ENCODE measurements around the gene ZNF827. TPM values are rescaled to one million over a fixed set of nuclear protein-coding genes. Genes with fewer than 3 reads are reported as not detected.
A peak's percentile ranks its signal among the peaks of the same experiment; 100 is the strongest.

Gene ZNF827
- total and polyA plus RNA-seq, 2 donors = 10.2 to 12.1 TPM

DNA sequence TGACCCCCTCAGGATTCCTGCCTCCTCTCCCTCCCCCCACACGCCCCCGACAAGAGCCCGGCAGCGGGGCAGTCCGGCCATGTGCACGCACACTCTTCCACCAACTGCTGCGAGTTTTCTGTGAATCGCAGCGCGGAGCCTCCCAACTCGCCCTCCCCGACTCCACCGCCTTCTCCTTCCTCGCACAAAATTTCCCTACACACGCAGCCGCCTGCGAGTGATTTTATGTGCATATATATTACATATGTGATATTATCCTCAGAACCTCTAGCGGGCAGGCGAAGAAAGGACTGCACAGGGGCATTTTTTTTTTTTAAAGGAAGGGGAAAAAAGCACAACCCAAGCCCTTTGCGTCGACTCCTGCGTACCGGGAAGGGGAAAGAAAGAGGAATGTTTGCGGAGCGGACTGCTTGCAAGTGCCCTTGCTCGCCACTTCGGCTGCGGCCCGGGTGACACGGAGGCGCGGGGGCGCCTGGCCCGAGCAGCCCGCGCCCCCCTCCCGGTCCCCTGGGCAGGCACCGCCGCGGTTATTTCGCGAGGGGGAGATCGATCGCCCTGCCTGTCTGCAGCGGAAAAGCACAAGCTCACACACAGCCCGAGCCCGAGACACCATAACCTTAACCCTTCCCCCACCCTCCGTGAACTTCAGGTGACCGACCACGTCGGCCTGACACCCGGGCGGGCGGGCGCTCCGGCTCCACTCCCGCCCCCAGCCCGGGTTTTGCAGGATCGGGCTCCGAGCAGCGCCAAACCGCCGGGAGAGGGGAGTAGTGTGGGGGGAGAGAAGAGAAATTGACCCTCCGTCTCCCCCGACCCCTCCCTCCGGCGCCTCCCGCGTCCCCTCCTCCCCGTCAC lies 2.3 kb downstream of the ZNF827 start:
- Histone ChIP-seq H3K9me3 (ENCODE audit: control insufficient read depth in 2 of 2, insufficient read depth in 1 of 2, low read length in 1 of 2) (peaks cover 0 to 1% of the 10 kb centered on the region in 2 donors), H3K4me3 (ENCODE audit: low read length in 2 of 2) (peak overlapping the region; percentile 70 to 98), H3K27me3 (ENCODE audit: control insufficient read depth in 2 of 2, insufficient read depth in 1 of 2, low read length in 1 of 2) (peaks cover 0 to 2% of the 10 kb centered on the region in 2 donors), H3K4me1 (ENCODE audit: control insufficient read depth in 2 of 2, insufficient read depth in 2 of 2, low read length in 2 of 2) (peaks cover 5 to 21% of the 10 kb centered on the region in 2 donors), H3K27ac (ENCODE audit: low read depth in 1 of 2, low read length in 1 of 2) (peak overlapping the region; percentile 94 to 96), H3K36me3 (ENCODE audit: control insufficient read depth in 2 of 2, insufficient read depth in 2 of 2, low read length in 1 of 2) (peaks cover 0 to 2% of the 10 kb centered on the region in 2 donors)
- under 1% methylated on average over 70 of the region's 70 CpGs for WGBS
- peak in 8 of 9 donors; percentile 45 to 86 (median 68) for DNase-seq (ENCODE audit: low read depth in 6 of 9, low spot score in 9 of 9)

DNA sequence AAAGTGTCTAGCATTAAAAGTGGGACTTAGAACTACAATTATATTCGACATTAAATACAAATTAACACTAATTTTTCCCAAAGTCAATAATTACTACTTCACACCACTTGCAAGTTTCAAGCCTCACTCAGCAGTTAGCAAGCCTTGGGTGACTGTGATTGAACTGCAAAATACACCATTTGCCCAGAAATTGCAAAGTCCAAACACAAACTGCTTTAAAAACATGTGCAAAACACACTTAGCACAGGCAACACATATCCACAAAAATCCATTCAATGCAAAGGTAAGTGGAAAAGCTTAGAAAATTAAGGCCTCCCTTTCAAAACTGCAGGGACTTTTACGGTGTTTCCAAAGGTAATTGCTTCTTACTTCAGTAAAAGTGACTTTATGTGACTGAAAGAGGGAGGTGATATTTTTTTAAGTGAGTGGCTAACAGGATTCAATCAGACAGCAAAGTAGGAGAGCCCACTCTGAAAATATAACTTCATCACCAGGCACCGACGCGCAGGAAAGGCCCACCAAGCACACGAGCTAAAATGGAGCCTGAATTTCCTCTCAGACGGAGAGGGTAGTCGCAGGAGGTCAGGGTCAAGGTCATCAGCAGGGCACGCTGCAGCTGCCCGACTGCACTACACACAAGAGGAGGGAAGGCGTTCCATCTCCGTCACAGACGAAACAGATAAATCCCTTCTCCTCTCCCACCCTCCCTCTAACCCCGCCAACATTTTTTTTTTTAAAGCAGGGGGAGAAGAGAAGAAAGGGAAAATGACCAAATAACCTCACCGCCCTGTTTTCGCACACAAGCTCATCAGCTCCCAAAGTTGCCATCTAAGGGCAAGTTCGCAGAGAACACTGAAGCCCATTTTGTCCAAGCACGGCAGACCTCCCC lies 3.1 kb downstream of the ZNF827 start:
- H3K27ac ChIP-seq (ENCODE audit: low read depth in 1 of 2, low read length in 1 of 2) = peak overlapping the region; percentile 94 to 96
- H3K9me3 ChIP-seq (ENCODE audit: control insufficient read depth in 2 of 2, insufficient read depth in 1 of 2, low read length in 1 of 2) = peaks cover 0 to 1% of the 10 kb centered on the region in 2 donors
- H3K4me1 ChIP-seq (ENCODE audit: control insufficient read depth in 2 of 2, insufficient read depth in 2 of 2, low read length in 2 of 2) = peaks cover 5 to 21% of the 10 kb centered on the region in 2 donors
- peak overlapping the region; percentile 70 to 98 for H3K4me3 ChIP-seq (ENCODE audit: low read length in 2 of 2)
- peaks cover 0 to 2% of the 10 kb centered on the region in 2 donors for H3K36me3 ChIP-seq (ENCODE audit: control insufficient read depth in 2 of 2, insufficient read depth in 2 of 2, low read length in 1 of 2)
- peaks cover 0 to 2% of the 10 kb centered on the region in 2 donors for H3K27me3 ChIP-seq (ENCODE audit: control insufficient read depth in 2 of 2, insufficient read depth in 1 of 2, low read length in 1 of 2)
- 6% methylated on average over 18 of the region's 18 CpGs for WGBS
- peak in 6 of 9 donors; percentile 12 to 63 (median 35) for DNase-seq (ENCODE audit: low read depth in 6 of 9, low spot score in 9 of 9)

DNA sequence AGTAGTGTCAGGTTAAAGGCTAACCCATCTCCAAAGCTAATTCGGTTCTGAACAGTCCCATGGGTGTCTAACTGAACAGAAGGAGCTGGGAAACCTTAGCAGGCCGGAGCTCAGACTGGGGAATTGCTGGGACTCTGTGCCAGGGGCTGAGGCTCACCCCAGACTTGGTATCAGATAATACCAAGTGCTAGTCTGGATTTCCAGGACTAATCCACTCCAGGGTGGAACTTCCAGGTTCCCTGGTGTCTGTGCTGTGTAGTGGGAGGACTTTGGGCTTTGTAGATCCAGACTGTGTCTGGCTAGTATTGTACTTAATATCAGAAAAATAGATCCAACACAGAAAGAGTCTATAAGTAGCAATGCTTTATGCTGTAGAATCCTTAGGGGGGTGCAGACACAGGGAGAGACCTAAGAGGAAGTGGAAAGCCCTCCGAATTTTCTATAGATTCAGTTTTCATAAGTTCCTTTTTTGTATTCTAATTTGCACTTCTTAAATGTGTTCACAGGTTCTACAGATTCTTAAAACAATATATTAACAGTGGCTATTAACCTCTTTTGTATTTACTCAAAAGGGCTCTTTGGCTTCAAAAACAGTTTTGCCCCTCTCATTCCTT lies 4.1 kb downstream of the ZNF827 start:
- peak in 1 of 9 donors; percentile 35 for DNase-seq (ENCODE audit: low read depth in 6 of 9, low spot score in 9 of 9)
- Histone ChIP-seq H3K4me3 (ENCODE audit: low read length in 2 of 2) (no peak overlapping the region), H3K27me3 (ENCODE audit: control insufficient read depth in 2 of 2, insufficient read depth in 1 of 2, low read length in 1 of 2) (peaks cover 0 to 2% of the 10 kb centered on the region in 2 donors), H3K9me3 (ENCODE audit: control insufficient read depth in 2 of 2, insufficient read depth in 1 of 2, low read length in 1 of 2) (peaks cover 0 to 1% of the 10 kb centered on the region in 2 donors), H3K27ac (ENCODE audit: low read depth in 1 of 2, low read length in 1 of 2) (peak overlapping the region in 1 of 2 donors; percentile 32), H3K4me1 (ENCODE audit: control insufficient read depth in 2 of 2, insufficient read depth in 2 of 2, low read length in 2 of 2) (peaks cover 5 to 21% of the 10 kb centered on the region in 2 donors), H3K36me3 (ENCODE audit: control insufficient read depth in 2 of 2, insufficient read depth in 2 of 2, low read length in 1 of 2) (peaks cover 0 to 2% of the 10 kb centered on the region in 2 donors)
- 56% methylated on average over 3 of the region's 3 CpGs for WGBS

DNA sequence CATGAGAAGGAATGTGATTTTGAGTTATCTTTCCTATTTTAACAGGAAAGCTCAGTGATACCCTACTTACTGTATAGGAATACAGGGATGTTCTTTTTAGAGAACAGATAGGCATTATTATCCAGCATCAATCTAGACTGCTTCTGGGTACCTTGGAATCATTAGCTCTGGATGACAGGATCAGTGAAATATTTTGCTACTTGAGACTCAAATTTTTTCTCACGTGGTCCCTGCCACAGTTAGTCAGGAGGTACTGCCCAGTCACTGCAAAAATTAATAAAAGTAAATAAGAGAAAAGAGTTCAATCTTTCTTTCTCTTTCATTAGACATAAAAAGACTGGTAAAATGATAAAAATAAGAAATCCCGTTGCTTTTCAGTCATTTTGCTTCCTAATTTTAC lies 5.5 kb downstream of the ZNF827 start:
- no peak for DNase-seq (ENCODE audit: low read depth in 6 of 9, low spot score in 9 of 9)
- 94% methylated on average over 2 of the region's 2 CpGs for WGBS
- H3K36me3 ChIP-seq (ENCODE audit: control insufficient read depth in 2 of 2, insufficient read depth in 2 of 2, low read length in 1 of 2) = peaks cover 2% of the 10 kb centered on the region in 2 donors
- no peaks in the 10 kb centered on the region for H3K9me3 ChIP-seq (ENCODE audit: control insufficient read depth in 2 of 2, insufficient read depth in 1 of 2, low read length in 1 of 2)
- no peak overlapping the region for H3K27ac ChIP-seq (ENCODE audit: low read depth in 1 of 2, low read length in 1 of 2)
- H3K27me3 ChIP-seq (ENCODE audit: control insufficient read depth in 2 of 2, insufficient read depth in 1 of 2, low read length in 1 of 2) = no peaks in the 10 kb centered on the region
- H3K4me1 ChIP-seq (ENCODE audit: control insufficient read depth in 2 of 2, insufficient read depth in 2 of 2, low read length in 2 of 2) = peaks cover 5 to 16% of the 10 kb centered on the region in 2 donors
- no peak overlapping the region for H3K4me3 ChIP-seq (ENCODE audit: low read length in 2 of 2)

DNA sequence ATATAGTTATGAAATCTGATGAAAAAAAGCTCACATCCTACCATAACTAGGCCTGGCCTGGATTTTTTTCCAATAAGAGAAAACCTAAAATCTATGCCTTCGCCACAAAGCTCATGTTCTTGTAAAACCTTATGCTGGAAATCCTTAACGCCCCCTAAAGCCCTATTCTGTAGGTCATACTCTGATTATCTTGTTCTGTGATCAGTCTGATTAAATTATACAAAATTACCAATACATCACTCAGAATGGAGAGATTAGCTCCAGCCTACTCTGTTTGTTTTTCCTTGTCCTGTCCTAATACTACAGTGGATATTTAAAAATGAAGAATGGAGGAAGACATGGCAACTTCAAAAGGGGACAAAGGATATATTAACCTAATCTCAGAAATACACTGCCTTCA lies 7.2 kb downstream of the ZNF827 start:
- no peak for DNase-seq (ENCODE audit: low read depth in 6 of 9, low spot score in 9 of 9)
- Histone ChIP-seq H3K4me3 (ENCODE audit: low read length in 2 of 2) (no peak overlapping the region), H3K27me3 (ENCODE audit: control insufficient read depth in 2 of 2, insufficient read depth in 1 of 2, low read length in 1 of 2) (no peaks in the 10 kb centered on the region), H3K27ac (ENCODE audit: low read depth in 1 of 2, low read length in 1 of 2) (no peak overlapping the region), H3K4me1 (ENCODE audit: control insufficient read depth in 2 of 2, insufficient read depth in 2 of 2, low read length in 2 of 2) (peaks cover 5 to 16% of the 10 kb centered on the region in 2 donors), H3K9me3 (ENCODE audit: control insufficient read depth in 2 of 2, insufficient read depth in 1 of 2, low read length in 1 of 2) (no peaks in the 10 kb centered on the region), H3K36me3 (ENCODE audit: control insufficient read depth in 2 of 2, insufficient read depth in 2 of 2, low read length in 1 of 2) (peaks cover 2 to 6% of the 10 kb centered on the region in 2 donors)
- WGBS = 97% methylated on average over 2 of the region's 2 CpGs

DNA sequence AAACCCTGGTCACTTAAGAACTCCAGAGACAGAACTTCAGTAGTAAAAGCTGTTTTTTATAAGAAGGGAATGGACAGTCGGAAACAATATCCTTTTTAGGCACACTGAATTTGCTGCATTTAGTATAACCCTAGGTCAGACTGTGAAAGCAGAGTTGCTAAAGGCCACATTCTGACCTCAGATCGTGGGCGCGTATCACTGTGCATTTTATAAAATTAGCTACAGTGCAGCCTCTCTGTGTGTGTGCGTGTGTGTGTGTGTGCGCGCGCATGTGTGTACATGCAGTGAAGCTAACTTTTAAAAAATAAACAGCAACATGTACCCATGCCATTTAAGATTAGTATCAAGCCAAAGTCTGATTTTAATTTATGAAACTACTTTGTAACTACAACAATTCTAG lies 8.0 kb downstream of the ZNF827 start:
- H3K36me3 ChIP-seq (ENCODE audit: control insufficient read depth in 2 of 2, insufficient read depth in 2 of 2, low read length in 1 of 2) = peaks cover 2 to 6% of the 10 kb centered on the region in 2 donors
- no peaks in the 10 kb centered on the region for H3K27me3 ChIP-seq (ENCODE audit: control insufficient read depth in 2 of 2, insufficient read depth in 1 of 2, low read length in 1 of 2)
- no peaks in the 10 kb centered on the region for H3K9me3 ChIP-seq (ENCODE audit: control insufficient read depth in 2 of 2, insufficient read depth in 1 of 2, low read length in 1 of 2)
- no peak overlapping the region for H3K27ac ChIP-seq (ENCODE audit: low read depth in 1 of 2, low read length in 1 of 2)
- WGBS = 96% methylated on average over 8 of the region's 8 CpGs
- no peak overlapping the region for H3K4me3 ChIP-seq (ENCODE audit: low read length in 2 of 2)
- DNase-seq (ENCODE audit: low read depth in 6 of 9, low spot score in 9 of 9) = no peak
- peaks cover 5 to 10% of the 10 kb centered on the region in 2 donors for H3K4me1 ChIP-seq (ENCODE audit: control insufficient read depth in 2 of 2, insufficient read depth in 2 of 2, low read length in 2 of 2)

DNA sequence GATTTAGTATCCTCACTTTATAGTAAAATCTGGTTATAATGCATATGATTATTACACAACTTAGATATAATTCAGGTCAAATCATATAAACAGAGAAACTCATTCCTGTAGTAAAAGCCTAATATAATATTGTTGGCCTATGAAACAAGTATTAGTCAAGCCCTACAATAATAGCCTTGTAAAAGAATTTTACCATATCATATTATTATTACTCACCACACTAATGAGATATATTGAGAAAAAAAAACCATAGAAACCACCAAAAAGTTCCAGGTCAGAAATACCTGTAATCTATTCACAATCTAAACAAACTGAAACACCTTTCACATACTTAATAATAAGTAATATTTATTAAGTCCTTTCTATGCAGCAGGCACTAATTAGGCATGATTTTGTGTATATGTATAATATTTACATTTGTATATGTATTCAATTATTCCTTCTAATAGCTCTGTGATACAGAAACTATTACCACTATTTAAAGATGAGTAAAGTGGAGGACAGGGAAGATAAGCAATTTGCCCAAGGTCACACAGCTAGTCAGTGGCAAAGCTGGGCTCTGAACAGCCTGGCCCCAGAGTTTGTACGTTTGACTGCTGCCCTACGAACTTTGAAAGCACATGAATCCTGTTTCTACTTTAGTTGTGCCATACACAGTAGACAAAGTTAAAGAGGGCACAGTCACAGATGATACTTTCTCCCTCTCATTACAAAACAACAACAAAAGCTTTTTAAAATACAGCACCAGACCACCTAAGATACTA lies 9.0 kb downstream of the ZNF827 start:
- no peak for DNase-seq (ENCODE audit: low read depth in 6 of 9, low spot score in 9 of 9)
- Histone ChIP-seq H3K4me1 (ENCODE audit: control insufficient read depth in 2 of 2, insufficient read depth in 2 of 2, low read length in 2 of 2) (peaks cover 3 to 5% of the 10 kb centered on the region in 2 donors), H3K4me3 (ENCODE audit: low read length in 2 of 2) (no peak overlapping the region), H3K36me3 (ENCODE audit: control insufficient read depth in 2 of 2, insufficient read depth in 2 of 2, low read length in 1 of 2) (peaks cover 2 to 6% of the 10 kb centered on the region in 2 donors), H3K27me3 (ENCODE audit: control insufficient read depth in 2 of 2, insufficient read depth in 1 of 2, low read length in 1 of 2) (no peaks in the 10 kb centered on the region), H3K27ac (ENCODE audit: low read depth in 1 of 2, low read length in 1 of 2) (no peak overlapping the region), H3K9me3 (ENCODE audit: control insufficient read depth in 2 of 2, insufficient read depth in 1 of 2, low read length in 1 of 2) (no peaks in the 10 kb centered on the region)
- WGBS = 92% methylated on average over 2 of the region's 2 CpGs

DNA sequence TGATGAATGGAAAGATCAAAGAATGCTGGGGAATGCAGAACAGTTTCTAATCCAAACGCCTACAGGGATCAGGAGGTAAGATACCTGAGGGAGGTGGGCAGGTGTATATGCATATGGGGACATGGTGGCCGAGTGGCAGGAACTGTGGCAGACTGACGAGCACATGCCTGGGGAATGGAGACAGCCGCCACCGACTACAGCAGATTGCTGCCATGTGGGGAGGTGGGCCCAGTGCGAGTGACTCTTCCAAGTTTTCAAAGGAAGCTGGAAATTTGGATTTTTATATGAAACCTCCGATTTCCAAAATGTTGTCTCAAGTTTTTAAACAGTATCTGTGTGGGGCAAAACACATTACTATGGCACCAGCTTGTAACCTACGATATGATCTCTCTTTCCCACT lies 9.9 kb downstream of the ZNF827 start:
- no peak for DNase-seq (ENCODE audit: low read depth in 6 of 9, low spot score in 9 of 9)
- H3K4me3 ChIP-seq (ENCODE audit: low read length in 2 of 2) = no peak overlapping the region
- WGBS = 98% methylated on average over 8 of the region's 8 CpGs

More for the DNA sequence above, 9.9 kb downstream of the ZNF827 start:
- Histone ChIP-seq H3K27me3 (ENCODE audit: control insufficient read depth in 2 of 2, insufficient read depth in 1 of 2, low read length in 1 of 2) (no peaks in the 10 kb centered on the region), H3K9me3 (ENCODE audit: control insufficient read depth in 2 of 2, insufficient read depth in 1 of 2, low read length in 1 of 2) (no peaks in the 10 kb centered on the region), H3K4me1 (ENCODE audit: control insufficient read depth in 2 of 2, insufficient read depth in 2 of 2, low read length in 2 of 2) (no peaks in the 10 kb centered on the region), H3K27ac (ENCODE audit: low read depth in 1 of 2, low read length in 1 of 2) (no peak overlapping the region), H3K36me3 (ENCODE audit: control insufficient read depth in 2 of 2, insufficient read depth in 2 of 2, low read length in 1 of 2) (peaks cover 2 to 6% of the 10 kb centered on the region in 2 donors)
